GM19351 (cell line): ENCODE measurements around the gene TMEM38B.

Experiments
- ATAC-seq: cut with Tn5 transposase; IDR thresholded peaks from one replicate; pipeline ENCODE4 v1.9.1; 2021; ENCODE audit warnings: mild to moderate bottlenecking, moderate library complexity; ENCODE audit not compliant: unreplicated experiment

Gene TMEM38B, protein sequence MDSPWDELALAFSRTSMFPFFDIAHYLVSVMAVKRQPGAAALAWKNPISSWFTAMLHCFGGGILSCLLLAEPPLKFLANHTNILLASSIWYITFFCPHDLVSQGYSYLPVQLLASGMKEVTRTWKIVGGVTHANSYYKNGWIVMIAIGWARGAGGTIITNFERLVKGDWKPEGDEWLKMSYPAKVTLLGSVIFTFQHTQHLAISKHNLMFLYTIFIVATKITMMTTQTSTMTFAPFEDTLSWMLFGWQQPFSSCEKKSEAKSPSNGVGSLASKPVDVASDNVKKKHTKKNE

DNA sequence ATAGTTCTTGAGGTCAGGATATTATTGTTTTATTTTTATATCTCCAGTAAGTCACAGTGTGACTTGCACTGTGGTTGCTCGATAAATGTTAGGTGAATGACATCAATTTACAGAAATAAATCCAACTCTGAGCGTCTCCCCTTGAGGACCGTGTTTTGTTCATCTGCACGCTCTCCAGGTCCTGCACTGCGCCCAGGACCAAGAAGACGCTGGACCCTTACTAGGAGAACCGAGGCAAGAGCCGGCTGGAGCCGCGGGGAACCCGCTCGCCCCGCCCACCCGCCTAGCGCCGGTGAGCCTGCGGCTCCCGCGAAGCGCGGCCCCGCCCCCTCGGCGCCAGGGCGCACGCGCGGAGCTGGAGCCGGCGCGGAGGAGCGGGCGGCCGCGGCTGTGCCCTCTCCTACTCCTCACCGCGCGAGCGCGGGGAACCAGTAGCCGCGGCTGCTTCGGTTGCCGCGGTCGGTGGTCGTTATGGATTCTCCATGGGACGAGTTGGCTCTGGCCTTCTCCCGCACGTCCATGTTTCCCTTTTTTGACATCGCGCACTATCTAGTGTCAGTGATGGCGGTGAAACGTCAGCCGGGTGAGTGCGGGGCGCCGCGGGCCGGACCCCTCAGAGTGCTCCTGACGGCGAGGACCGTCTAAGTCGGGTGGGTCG lies at the start of gene TMEM38B:
Gene TMEM38B (plus strand): TSS at position 352 of the 658 bp plus-strand sequence. CDS start 120 bp downstream, at position 472.
- peak; percentile 70 for ATAC-seq

DNA sequence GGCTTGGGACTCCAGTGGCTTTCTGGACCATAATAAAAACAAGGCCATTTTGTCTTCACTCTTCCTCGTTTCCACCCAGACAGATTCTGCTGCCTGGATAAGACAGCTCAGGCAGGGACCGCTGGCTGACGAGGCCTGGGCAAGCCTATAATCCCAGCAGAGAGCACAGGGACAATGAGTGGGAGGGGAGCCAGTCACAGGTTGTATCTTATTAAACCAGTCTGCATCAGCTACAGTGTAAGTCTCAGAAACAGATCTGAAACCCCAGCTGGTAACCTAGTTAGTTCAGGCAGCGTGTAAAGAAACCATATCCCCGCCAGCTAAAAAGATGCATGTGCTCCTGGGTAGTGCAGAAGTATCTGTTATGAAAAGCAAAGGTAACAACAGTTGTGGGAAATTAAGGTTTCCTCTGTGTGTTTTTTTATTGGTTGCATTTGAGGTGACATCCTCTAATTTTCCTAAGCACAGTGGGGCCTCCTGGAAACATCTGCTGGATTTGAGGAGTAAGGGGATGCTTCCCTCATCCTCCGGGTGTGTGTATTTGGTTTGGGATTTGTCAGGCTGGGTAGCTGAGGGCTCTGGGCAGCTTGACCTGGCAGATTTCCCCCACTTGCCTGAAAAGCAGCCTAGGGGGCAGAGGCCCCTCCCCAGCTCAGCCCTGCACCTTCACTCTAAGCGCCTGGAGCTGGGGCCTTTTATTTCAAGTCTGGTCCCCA lies 47.3 kb upstream of the TMEM38B start:
- ATAC-seq: no peak

DNA sequence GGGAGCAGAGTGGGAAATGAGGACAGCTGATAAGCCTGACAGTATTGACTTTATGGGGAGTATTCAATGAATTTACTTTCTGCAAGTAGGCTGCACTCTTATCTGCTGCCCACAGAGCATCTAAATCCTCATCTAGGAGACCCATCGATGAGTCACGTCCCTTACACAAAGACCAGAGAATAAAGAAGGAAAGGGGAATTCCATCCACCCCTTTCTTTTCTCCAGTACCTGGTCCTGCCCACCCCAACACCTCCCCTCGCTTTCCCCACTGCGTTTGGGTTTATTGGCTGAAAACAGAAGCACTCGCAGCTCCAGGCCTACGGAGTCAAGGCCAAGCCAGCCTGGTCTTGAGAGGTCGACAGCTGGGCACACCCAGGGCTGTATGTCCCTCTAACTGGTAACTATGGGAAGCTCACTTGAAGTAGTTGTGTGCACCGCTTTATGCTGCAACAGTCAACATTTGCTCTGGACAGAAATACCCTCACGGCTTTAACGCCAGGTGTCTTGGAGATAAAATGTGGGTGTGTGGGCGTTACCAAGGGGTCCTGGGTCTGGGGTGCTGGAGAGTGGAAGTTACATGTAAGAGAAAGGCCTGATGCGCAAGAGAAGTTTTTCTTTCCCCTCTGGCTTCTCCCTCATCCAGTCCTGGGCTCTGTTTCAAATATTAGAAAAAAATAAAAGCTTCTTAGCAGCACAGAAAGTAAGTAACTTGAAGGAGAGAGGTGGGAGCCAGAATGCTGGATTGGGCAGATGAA lies 46.6 kb upstream of the TMEM38B start:
- ATAC-seq: no peak

DNA sequence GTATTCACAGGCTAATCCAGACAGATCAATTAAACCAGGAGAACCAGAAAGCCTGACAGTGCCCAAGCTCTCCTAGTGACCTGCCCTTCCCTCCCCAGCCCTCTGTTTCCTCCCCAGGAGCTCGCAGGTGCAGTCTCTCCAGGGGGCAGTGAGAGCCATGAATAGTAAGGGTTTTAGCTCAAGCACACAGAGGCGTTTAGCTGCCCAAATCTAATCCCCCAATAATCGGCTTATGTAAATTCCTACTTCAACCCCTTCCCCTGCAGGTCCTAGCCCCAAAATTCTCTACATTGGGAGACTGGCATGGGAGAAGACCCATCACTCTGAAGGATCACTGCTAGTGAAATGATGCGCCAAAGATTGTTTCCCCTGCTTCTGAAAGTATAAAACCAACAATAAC lies 42.5 kb upstream of the TMEM38B start:
- ATAC-seq: no peak

DNA sequence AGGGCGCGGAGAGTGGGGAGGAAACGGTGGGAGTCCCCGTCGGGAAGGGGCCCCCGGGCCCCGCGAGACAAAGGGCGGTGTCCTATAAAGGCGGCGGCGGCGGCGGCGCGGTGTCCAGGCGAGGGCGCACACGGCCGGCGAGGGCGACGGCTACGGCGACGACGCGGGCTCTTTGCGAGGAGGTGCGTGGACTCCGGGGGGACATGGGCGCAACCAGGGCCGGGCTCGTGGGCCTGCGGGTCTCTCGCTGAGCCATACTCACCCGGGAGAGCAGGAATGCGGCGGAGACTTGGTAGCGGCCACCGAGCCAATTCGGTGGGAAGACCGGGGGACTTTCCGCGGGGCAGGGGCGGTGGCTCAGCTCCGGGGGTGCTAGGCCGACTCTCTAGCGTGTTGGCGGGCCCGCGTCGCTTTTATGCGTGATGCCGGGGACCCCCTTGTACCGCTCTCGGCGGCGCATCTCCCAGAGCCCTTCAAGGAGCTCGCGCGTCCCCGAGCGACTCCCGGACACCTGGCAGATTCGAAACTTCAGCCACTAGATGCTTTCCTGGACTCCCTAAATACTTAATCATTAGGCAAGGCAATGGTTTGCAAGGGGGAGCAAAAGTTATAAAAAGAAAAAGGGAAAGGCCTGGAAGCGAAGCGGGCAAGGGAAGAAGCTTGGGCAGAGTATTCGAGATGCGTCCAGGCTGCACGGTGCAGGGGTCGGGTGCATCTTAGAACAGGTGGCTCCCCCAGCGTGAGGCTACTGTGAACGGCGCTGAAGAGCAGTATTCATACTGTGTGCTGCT lies 38.0 kb upstream of the TMEM38B start:
- peak; percentile 71 for ATAC-seq

DNA sequence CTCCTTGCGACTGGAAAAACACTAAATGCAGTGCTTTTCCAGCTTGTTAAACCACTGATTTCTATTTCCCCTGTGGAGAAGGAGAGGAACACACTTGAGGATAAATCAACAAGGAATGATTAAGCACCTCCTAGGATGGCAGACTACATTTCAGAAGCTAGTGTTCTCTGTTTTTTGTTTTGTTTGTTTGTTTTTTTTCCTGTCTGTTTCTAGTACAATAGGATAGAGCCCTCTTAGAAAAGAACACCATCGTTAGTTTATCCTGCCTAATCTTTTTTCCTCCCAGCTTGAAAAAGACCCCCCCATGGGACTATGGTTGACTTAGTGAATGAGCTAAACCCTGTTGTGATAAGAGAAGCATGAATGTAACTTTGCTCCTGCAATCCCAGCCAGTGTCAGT lies 36.0 kb upstream of the TMEM38B start:
- ATAC-seq: no peak

DNA sequence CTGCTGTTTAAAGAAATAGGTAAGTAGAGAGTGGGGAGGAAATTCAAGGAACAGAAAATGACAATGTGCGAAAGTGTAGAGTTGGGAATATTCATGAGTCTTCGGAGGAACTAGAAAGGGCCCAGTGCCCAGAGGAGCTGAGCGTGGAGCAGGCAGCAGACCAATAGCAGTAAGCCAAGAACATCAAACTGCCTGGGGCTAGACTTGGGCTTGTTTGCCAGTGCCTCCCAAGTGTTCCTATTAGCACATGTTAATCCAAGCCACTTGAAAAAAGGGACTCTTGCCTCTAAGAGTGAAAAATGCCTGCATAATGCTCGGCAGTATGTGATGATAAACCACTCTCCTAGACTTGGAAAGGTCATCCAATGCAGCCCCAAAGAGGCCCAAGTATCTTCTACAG lies 33.3 kb upstream of the TMEM38B start:
- ATAC-seq: no peak

DNA sequence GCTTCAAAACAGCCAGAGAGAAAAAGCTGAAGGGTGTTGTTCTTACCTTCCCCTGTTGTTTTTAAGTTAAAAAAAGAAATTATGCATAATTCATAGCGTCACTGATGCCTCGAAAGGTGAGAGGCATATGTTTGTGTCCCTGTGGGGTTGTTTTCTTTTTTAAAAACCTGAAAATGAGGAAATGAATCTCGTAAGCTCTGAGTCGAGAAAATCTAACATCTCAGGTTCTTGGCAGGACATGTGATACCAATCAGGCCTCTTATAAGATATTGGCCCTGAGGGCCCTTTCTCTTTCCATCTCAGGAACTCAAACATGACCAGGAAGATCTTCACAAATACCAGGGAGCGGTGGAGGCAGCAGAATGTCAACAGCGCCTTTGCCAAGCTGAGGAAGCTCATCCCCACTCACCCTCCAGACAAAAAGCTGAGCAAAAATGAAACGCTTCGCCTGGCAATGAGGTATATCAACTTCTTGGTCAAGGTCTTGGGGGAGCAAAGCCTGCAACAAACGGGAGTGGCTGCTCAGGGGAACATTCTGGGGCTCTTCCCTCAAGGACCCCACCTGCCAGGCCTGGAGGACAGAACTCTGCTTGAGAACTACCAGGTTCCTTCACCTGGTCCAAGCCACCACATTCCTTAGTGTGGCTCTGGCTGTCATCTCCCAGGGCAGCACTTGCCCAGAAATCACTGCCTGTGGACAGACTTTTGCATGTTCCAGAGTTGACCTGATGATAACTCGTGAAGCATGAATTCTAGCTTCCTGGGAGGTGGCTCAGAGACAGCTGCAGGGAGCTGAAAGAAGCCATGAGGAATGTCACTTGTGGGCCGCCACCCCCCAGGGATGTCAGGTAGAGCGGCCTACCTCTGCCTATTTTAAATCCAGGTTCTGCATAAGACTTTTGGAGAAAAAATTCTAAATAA lies 31.9 kb upstream of the TMEM38B start, which contains the start of gene TAL2:
Gene TAL2 (plus strand): TSS at position 274 of the 921 bp plus-strand sequence. CDS start 40 bp downstream, at position 314.
- peak; percentile 94 for ATAC-seq

DNA sequence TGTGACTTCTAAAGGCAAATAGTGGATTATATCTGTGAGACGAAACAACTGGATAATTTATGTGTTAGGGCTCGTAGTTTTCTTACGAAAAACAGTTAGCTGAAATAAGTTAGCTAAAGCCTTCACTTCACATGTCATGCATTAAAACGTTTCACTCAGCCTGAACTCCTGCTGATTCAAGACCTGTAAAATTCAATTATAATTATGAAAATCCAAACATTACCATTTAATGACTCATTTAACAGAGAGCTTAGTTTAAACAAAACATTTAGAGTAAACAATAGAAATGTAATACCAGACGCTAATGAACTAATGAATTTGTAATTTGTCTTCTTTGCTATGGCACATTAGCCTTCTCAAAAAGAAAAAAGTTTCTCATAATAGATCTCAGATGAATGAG lies 30.4 kb upstream of the TMEM38B start:
- no peak for ATAC-seq

DNA sequence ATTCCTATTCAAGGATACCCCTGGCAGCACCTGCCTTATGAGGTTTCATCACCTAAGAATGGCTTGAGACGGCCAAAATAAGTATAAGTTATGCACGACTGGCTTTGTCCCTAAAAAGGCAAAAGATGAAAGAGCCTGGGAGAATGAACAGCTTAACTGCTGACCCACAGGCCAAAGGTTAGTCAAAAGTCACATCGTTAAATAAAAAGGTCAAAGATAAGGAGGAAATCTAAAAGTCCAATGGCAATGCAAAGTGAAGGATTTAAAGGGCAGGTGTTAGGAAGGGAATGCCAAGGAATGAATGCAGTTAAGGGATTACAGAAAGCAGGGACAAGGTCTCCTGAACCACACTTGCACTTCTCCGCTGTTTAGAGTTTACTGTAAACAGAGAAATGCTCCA lies 26.5 kb upstream of the TMEM38B start:
- ATAC-seq: no peak

DNA sequence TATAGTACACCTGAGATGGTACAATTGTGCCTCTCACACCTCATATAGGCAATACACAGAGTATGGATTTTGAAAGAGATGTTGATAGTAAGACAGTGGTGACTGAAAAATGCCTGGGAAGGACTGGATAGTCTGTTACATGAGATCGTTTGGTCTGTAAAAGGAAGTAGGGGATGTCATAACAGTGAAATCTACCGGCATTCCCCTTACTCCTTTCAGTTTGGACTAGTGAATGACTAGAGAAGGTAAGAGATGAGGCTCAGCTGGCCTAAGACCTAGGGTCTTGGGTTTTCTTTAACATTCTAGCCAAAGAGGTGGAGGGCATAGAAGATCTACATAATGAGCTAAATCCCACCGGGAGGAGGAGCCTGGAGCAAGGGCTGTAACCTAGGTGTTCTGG lies 24.0 kb upstream of the TMEM38B start:
- ATAC-seq: no peak

DNA sequence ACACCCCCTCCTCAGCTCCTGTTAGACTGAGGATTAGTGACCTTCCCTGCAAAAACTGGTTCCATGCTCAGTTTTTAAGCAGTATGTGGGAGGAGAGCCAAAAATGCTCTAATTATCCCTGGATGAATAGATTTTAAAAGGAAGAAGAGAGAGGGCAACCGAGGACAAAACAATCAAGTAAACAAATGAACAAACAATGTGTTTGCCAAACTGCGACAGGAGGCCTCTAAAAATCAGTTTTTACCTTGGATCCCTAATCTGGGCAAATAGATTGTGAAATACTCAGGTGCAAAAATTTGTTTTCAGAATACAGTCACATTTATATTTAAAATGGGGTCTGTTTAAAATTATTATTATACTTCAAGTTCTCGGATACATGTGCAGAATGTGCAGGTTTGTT lies 23.6 kb upstream of the TMEM38B start:
- ATAC-seq: no peak

DNA sequence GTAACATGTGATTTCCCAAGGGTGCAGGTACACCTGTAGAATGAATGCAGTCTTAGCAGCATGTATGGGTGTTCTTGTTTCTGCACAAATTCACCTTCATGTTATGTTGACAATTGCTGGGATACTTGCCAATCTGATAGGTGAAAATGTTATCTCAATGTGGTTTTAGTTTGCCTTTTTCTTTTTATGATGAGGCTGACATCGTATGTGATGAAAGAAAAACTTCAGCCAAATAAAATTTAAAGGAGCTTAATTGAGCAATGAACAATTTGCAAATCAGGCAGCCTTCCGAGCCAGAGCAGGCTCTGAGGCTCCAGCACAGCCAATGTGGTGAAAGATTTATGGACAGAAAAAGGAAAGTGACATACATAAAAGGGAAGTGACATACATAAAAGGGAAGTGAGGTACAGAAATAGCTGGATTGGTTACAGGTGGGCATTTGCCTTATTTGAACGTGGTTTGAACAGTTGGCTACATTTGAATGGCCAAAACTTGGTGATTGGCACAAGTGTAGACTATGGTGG lies 21.6 kb upstream of the TMEM38B start:
- peak; percentile 78 for ATAC-seq

DNA sequence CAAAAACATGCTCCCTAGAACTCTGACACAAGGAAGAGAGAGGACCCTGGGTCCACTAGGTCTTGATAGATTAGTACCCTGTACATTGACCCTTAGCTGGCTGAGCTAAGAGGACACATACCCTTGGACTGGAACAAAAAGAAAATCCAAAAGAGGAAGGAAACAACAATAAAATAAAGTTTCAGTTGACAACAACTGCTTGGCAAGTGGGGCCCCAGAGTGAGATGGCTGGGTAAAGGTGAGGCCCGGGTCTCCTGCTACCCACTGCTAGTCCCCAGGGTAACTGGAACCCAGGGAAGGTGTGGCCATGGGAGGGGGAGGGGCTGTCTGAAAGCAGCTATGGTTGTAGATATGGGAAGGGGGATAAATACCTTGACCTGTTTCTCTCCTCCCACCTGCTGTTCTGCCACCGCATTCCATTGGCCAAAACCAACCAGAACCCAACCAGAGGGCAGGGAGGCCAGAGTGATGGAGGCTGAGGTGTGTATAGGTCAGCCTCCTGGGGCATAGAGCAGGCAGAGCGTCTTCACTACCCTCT lies 20.4 kb upstream of the TMEM38B start:
- ATAC-seq: no peak

DNA sequence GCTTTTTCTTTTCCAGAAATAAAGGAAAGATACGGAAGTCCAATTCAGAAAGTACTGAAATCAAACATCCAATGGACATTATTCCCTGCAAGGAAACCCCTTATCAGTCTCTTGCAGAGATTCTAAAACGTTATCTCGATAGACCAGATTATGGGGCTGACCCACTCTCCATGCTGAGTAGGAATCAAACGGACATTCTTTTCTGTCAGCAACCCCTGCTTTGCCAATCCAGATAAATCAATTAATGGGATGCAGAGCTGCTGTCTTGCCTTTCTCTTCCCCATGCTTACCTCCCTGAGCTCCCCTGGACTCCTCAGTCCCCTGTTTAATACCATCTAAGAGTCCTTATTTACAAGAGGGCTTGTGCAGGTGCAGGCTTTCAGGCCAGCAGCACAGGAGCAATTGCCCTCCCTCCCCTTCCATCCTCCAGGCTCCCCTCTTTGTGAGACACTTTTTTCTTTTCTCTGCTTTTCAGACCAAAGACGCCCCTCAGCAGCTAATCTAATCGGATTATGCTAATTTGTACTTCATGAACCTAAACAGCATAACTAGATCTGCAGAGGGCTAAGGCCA lies 17.9 kb upstream of the TMEM38B start:
- no peak for ATAC-seq

DNA sequence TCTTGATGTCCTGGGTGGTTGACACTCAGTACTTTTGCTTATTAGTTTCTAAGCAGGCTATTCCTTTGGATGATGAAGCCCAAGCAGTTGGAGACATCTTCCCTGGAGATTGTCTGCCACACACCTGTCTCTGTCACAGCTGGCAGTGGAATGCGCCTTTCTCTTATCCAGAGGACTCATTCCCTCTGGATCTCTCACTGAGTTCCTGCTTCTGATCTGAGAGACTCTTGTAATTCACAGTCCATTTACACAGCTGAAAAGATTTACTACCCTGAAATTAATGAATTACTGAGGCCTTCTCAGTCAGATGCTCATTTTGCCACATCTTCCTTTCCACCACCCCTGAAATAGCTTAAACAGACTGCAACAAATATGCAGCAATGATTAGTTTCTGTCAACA lies 16.2 kb upstream of the TMEM38B start:
- no peak for ATAC-seq

DNA sequence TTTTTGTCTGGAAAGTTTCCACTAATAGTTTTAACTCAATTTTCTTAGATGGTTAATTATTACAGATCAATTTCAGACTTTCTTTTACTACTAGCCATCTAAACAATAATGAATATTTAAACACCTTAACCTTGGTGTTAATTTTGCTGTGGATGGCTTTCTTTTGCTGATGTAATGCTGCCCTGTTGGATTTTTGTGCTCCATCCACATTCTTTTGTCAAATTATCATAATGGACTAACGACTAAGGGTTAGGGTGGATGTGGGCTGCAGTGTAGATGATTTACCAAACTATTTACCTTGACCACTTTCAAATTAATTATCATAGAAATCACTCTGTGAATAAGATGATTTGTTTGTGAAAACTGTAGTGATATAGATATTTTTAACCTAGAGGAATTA lies 15.6 kb upstream of the TMEM38B start:
- ATAC-seq: no peak

DNA sequence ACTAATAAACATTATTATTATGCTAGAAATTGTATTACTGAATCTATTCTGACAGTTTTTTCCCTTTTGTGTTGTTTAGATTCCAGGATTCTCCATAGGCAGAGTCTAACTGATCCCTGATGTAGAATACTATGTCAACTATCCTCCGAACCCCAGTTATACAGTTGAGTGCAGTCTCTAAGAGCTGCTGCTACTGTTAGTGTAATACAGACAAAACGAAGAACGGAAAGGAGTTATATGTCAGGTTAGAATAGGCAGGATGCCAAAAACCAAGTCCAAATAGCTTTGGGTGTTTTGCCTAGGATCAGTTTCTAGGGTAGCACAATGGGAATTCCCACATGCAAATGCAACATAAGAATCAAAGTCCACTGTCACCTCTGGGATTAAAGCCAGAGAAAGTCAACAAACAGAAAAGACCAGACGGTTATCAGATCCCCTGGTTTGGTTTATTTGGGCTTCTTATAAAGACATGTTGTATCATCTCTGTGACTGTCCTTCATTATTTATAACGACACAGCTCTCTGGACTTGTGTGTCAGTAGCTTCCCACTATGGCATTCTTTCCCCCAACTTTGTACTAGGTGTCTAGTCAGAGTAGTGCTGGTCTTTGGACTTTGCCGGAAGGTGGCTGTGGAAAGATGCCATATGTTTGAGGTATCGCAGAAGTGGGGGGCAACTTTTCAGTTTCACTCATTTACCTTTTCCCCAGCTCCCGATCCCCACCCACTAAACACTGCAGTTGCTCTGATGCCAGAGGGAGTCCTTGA lies 14.9 kb upstream of the TMEM38B start:
- ATAC-seq: no peak
